ENCODE data around the gene TMEM121B. TPM values are rescaled to one million over a fixed set of nuclear protein-coding genes. Genes with fewer than 3 reads are reported as not detected.

The TMEM121B gene
- total RNA-seq, 2 experiments from 2014 or later, result 0.13 to 0.14 TPM

- peak overlapping the region; percentile 81 for H3K4me3 Mint-ChIP-seq
- H3K27ac Mint-ChIP-seq, result peak overlapping the region; percentile 83
- ChIA-PET POLR2A (interaction anchor here (0.8 to 1.9 kb wide), 4 partner anchors 10 to 85 kb away, joined by 3 to 6 read pairs (median 4); no protein-coding TSS in a partner anchor), CTCF (interaction anchor here (1.0 to 3.3 kb wide), 3 partner anchors 11 to 86 kb away, joined by 4 to 11 read pairs (median 4); no protein-coding TSS in a partner anchor)
- peaks cover 7% of the 10 kb centered on the region for H3K36me3 Mint-ChIP-seq (ENCODE audit: low read depth)
- no peaks in the 10 kb centered on the region for H3K27me3 Mint-ChIP-seq
- H3K9me3 Mint-ChIP-seq, result no peaks in the 10 kb centered on the region
- peak; percentile 54 for DNase-seq
- H3K4me1 Mint-ChIP-seq (ENCODE audit: low read depth), result peaks cover 56% of the 10 kb centered on the region
- intact Hi-C loops (cut with micrococcal nuclease), result loop anchor here (5.0 kb wide), 1 partner anchor 71 kb away; the partner anchor contains the start of gene HDHD5
- ATAC-seq, result no peak
- TF ChIP-seq, protein P1, sequence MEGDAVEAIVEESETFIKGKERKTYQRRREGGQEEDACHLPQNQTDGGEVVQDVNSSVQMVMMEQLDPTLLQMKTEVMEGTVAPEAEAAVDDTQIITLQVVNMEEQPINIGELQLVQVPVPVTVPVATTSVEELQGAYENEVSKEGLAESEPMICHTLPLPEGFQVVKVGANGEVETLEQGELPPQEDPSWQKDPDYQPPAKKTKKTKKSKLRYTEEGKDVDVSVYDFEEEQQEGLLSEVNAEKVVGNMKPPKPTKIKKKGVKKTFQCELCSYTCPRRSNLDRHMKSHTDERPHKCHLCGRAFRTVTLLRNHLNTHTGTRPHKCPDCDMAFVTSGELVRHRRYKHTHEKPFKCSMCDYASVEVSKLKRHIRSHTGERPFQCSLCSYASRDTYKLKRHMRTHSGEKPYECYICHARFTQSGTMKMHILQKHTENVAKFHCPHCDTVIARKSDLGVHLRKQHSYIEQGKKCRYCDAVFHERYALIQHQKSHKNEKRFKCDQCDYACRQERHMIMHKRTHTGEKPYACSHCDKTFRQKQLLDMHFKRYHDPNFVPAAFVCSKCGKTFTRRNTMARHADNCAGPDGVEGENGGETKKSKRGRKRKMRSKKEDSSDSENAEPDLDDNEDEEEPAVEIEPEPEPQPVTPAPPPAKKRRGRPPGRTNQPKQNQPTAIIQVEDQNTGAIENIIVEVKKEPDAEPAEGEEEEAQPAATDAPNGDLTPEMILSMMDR (IDR thresholded peaks at IDR 0.05), result no peak
Observed at GRCh38 chr22:17086296-17086695, 34.9 kb downstream of the TMEM121B start.

DNA sequence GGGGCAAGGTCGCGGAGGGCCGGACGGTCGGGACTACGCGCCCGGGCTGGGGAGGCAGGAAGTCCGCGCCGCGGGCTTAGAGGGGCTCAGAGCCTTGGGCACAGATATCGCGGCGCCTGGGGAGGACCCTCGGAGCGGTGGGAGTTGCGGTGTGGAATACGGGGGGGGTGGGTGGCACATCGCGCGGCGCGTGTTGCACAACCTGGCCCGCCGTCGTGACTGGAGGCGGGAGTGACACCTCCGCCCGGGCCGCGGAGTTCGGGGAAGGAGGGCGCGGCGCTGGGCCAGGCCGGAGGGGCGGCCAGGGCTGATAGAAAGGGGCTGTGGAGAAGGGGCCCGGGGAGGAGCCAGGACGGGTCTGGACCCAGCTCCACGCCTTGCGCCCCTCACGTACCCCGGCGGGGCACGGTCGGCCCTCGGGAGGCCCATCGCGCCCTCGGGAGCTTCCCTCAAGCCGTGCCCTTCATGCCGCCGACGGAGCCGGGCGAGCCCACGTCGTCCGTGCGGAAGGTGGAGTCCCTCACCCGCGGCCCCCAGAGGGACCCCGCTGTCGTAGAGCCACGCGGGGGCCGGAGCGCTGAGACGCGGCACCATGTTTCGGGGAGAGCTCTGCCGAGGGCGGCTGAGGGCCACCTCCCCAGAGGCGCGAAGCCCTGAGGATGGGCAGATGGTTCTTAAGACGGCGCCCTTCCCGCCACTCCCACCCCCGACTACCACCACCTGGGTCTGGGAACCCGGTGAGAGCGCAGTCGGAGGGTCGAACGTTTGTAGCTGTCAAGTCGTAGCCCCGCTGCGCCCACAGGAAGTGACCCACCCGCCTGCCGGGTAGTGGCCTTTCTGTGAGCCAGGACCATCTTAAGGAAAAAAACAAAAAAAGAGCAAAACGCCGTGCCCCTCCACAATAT is 35.6 kb downstream of the TMEM121B start:
- ATAC-seq, result peak; percentile 6
- peak overlapping the region; percentile 85 for H3K27ac Mint-ChIP-seq
- no peaks in the 10 kb centered on the region for H3K27me3 Mint-ChIP-seq
- peak overlapping the region; percentile 81 for H3K4me3 Mint-ChIP-seq
- DNase-seq, result peak; percentile 39
- ChIA-PET CTCF (interaction anchor here (3.3 kb wide), 1 partner anchor 11 kb away, joined by 11 read pairs; no protein-coding TSS in a partner anchor), POLR2A (interaction anchor here (0.6 to 1.9 kb wide), 6 partner anchors 10 to 143 kb away, joined by 3 to 6 read pairs (median 3); no protein-coding TSS in a partner anchor)
- TF ChIP-seq, protein P1 (IDR thresholded peaks at IDR 0.05), result no peak
- peaks cover 4% of the 10 kb centered on the region for H3K36me3 Mint-ChIP-seq (ENCODE audit: low read depth)
- peaks cover 49% of the 10 kb centered on the region for H3K4me1 Mint-ChIP-seq (ENCODE audit: low read depth)
- intact Hi-C loops (cut with micrococcal nuclease), result loop anchor here (5.0 kb wide), 1 partner anchor 72 kb away; the partner anchor contains the start of gene HDHD5
- no peaks in the 10 kb centered on the region for H3K9me3 Mint-ChIP-seq

- Mint-ChIP-seq H3K9me3 (no peaks in the 10 kb centered on the region), H3K36me3 (ENCODE audit: low read depth) (peaks cover 4% of the 10 kb centered on the region), H3K27me3 (no peaks in the 10 kb centered on the region), H3K4me3 (peak within 1 kb of the TSS; percentile 81), H3K4me1 (ENCODE audit: low read depth) (peaks cover 45% of the 10 kb centered on the region), H3K27ac (peak within 1 kb of the TSS; percentile 85)
- ChIA-PET CTCF (interaction anchor here (0.7 to 3.3 kb wide), 3 partner anchors 10 to 87 kb away, joined by 3 to 14 read pairs (median 11); no protein-coding TSS in a partner anchor), POLR2A (interaction anchor here (1.2 to 1.9 kb wide), 3 partner anchors 9 to 87 kb away, joined by 3 to 6 read pairs (median 5); no protein-coding TSS in a partner anchor)
- TF ChIP-seq, protein P1 (IDR thresholded peaks at IDR 0.05), result no peak
- intact Hi-C loops (cut with micrococcal nuclease), result loop anchor here (5.0 kb wide), 1 partner anchor 73 kb away; the partner anchor contains the start of gene HDHD5
- DNase-seq (peak; percentile 94), ATAC-seq (peak; percentile 98)
Observed at GRCh38 chr22:17084554-17085276, 36.4 kb downstream of the TMEM121B start, which contains the start of gene IL17RA. TSS of gene IL17RA (plus strand) at chr22:17085000. CDS start at chr22:17085092, 92 bp downstream.

- H3K4me3 Mint-ChIP-seq, result peak overlapping the region; percentile 81
- H3K27me3 Mint-ChIP-seq, result no peaks in the 10 kb centered on the region
- intact Hi-C loops (cut with micrococcal nuclease), result no loop called here
- ATAC-seq (no peak), DNase-seq (no peak)
- no peaks in the 10 kb centered on the region for H3K9me3 Mint-ChIP-seq
- CTCF ChIA-PET, result interaction anchor here (0.7 to 3.3 kb wide), 4 partner anchors 9 to 88 kb away, joined by 3 to 14 read pairs (median 8); no protein-coding TSS in a partner anchor
- POLR2A ChIA-PET, result interaction anchor here (0.6 kb wide), 1 partner anchor 913 kb away, joined by 3 read pairs; no protein-coding TSS in a partner anchor
- peak overlapping the region; percentile 85 for H3K27ac Mint-ChIP-seq
- peaks cover 4% of the 10 kb centered on the region for H3K36me3 Mint-ChIP-seq (ENCODE audit: low read depth)
- peaks cover 37% of the 10 kb centered on the region for H3K4me1 Mint-ChIP-seq (ENCODE audit: low read depth)
- TF ChIP-seq, protein P1 (IDR thresholded peaks at IDR 0.05), result no peak
Observed at GRCh38 chr22:17083811-17084441, 37.2 kb downstream of the TMEM121B start.

Data from activated CD8-positive, alpha-beta T cell treated with anti-CD3 and anti-CD28 coated beads for 36 hours (primary cell).